ENCODE measurements around the gene ITSN1.

ITSN1 gene

GRCh38 chr21:33938381-33938780 lies 296.1 kb downstream of the ITSN1 start:
- Histone ChIP-seq H3K9me3 (ENCODE audit: insufficient read depth, low read depth, low read length) (no peaks in the 10 kb centered on the region), H3K4me3 (ENCODE audit: low read depth, low read length) (no peak overlapping the region), H3K36me3 (ENCODE audit: control insufficient read depth in 1 of 2, insufficient read depth in 2 of 2, low read length in 2 of 2) (no peaks in the 10 kb centered on the region), H4K91ac (ENCODE audit: low read depth, low read length) (no peak overlapping the region), H4K8ac (ENCODE audit: low read depth, low read length) (no peak overlapping the region), H3K27me3 (ENCODE audit: insufficient read depth, low read length) (no peaks in the 10 kb centered on the region), H3K4me1 (ENCODE audit: control insufficient read depth in 1 of 2, insufficient read depth in 2 of 2, low read length in 2 of 2) (peaks cover 0 to 7% of the 10 kb centered on the region in 2 experiments), H2BK5ac (ENCODE audit: low read depth, low read length, poor library complexity) (no peak overlapping the region), H3K27ac (ENCODE audit: low read depth, low read length) (no peak overlapping the region), H4K12ac (ENCODE audit: low read depth, low read length) (no peak overlapping the region), H3K9ac (ENCODE audit: low read length) (no peak overlapping the region), H3K23ac (ENCODE audit: low read length) (no peak overlapping the region), H3K4me2 (ENCODE audit: low read length) (no peak overlapping the region), H2AFZ (ENCODE audit: insufficient read depth, low read length, poor library complexity) (no peak overlapping the region), H3K14ac (ENCODE audit: low read length) (no peak overlapping the region), H2BK12ac (ENCODE audit: low read length) (no peak overlapping the region), H3K79me1 (ENCODE audit: low read length) (peaks cover 2% of the 10 kb centered on the region), H2BK120ac (ENCODE audit: insufficient read depth, low read length, poor library complexity) (no peak overlapping the region), H3K4ac (ENCODE audit: low read depth, low read length) (no peak overlapping the region), H3K18ac (ENCODE audit: low read length) (no peak overlapping the region), H2AK5ac (ENCODE audit: low read length) (no peak overlapping the region), H3K79me2 (ENCODE audit: control insufficient read depth, insufficient read depth, low read length, poor library complexity) (no peaks in the 10 kb centered on the region)
- DNase-seq: no peak
- WGBS (ENCODE audit: extremely low coverage, insufficient coverage, insufficient read length): no CpG with 5 or more reads among the region's 3 CpGs

- no peak overlapping the region for H4K91ac ChIP-seq (ENCODE audit: low read depth, low read length)
- H3K4me2 ChIP-seq (ENCODE audit: low read length): no peak overlapping the region
- no peak for DNase-seq
- no peak overlapping the region for H3K4ac ChIP-seq (ENCODE audit: low read depth, low read length)
- no peak overlapping the region for H2BK5ac ChIP-seq (ENCODE audit: low read depth, low read length, poor library complexity)
- no peaks in the 10 kb centered on the region for H3K36me3 ChIP-seq (ENCODE audit: control insufficient read depth in 1 of 2, insufficient read depth in 2 of 2, low read length in 2 of 2)
- H3K4me3 ChIP-seq (ENCODE audit: low read depth, low read length): no peak overlapping the region
- no peak overlapping the region for H3K14ac ChIP-seq (ENCODE audit: low read length)
- H2AFZ ChIP-seq (ENCODE audit: insufficient read depth, low read length, poor library complexity): no peak overlapping the region
- no peak overlapping the region for H2BK120ac ChIP-seq (ENCODE audit: insufficient read depth, low read length, poor library complexity)
- no peaks in the 10 kb centered on the region for H3K79me2 ChIP-seq (ENCODE audit: control insufficient read depth, insufficient read depth, low read length, poor library complexity)
- no peak overlapping the region for H4K8ac ChIP-seq (ENCODE audit: low read depth, low read length)
- H3K27me3 ChIP-seq (ENCODE audit: insufficient read depth, low read length): no peaks in the 10 kb centered on the region
- WGBS (ENCODE audit: extremely low coverage, insufficient coverage, insufficient read length): no CpG with 5 or more reads among the region's 3 CpGs
- H4K12ac ChIP-seq (ENCODE audit: low read depth, low read length): no peak overlapping the region
- no peak overlapping the region for H3K27ac ChIP-seq (ENCODE audit: low read depth, low read length)
- no peaks in the 10 kb centered on the region for H3K9me3 ChIP-seq (ENCODE audit: insufficient read depth, low read depth, low read length)
- H3K9ac ChIP-seq (ENCODE audit: low read length): no peak overlapping the region
- H2AK5ac ChIP-seq (ENCODE audit: low read length): no peak overlapping the region
- H3K4me1 ChIP-seq (ENCODE audit: control insufficient read depth in 1 of 2, insufficient read depth in 2 of 2, low read length in 2 of 2): peaks cover 0 to 7% of the 10 kb centered on the region in 2 experiments
- H2BK12ac ChIP-seq (ENCODE audit: low read length): no peak overlapping the region
- peaks cover 2% of the 10 kb centered on the region for H3K79me1 ChIP-seq (ENCODE audit: low read length)
- H3K23ac ChIP-seq (ENCODE audit: low read length): no peak overlapping the region
- H3K18ac ChIP-seq (ENCODE audit: low read length): no peak overlapping the region
Measured at GRCh38 chr21:33939226-33939625, 296.9 kb downstream of the ITSN1 start.

- no peak overlapping the region for H3K23ac ChIP-seq (ENCODE audit: low read length)
- H3K9ac ChIP-seq (ENCODE audit: low read length): no peak overlapping the region
- H3K79me2 ChIP-seq (ENCODE audit: control insufficient read depth, insufficient read depth, low read length, poor library complexity): no peaks in the 10 kb centered on the region
- no peak overlapping the region for H2BK12ac ChIP-seq (ENCODE audit: low read length)
- H3K79me1 ChIP-seq (ENCODE audit: low read length): peaks cover 2% of the 10 kb centered on the region
- H4K91ac ChIP-seq (ENCODE audit: low read depth, low read length): no peak overlapping the region
- H4K8ac ChIP-seq (ENCODE audit: low read depth, low read length): peak overlapping the region; percentile 14
- H3K27ac ChIP-seq (ENCODE audit: low read depth, low read length): no peak overlapping the region
- no peaks in the 10 kb centered on the region for H3K27me3 ChIP-seq (ENCODE audit: insufficient read depth, low read length)
- DNase-seq: no peak
- no CpG with 5 or more reads among the region's 15 CpGs for WGBS (ENCODE audit: extremely low coverage, insufficient coverage, insufficient read length)
- H2BK120ac ChIP-seq (ENCODE audit: insufficient read depth, low read length, poor library complexity): no peak overlapping the region
- no peak overlapping the region for H3K4ac ChIP-seq (ENCODE audit: low read depth, low read length)
- H3K36me3 ChIP-seq (ENCODE audit: control insufficient read depth in 1 of 2, insufficient read depth in 2 of 2, low read length in 2 of 2): no peaks in the 10 kb centered on the region
- H3K9me3 ChIP-seq (ENCODE audit: insufficient read depth, low read depth, low read length): no peaks in the 10 kb centered on the region
- H3K4me1 ChIP-seq (ENCODE audit: control insufficient read depth in 1 of 2, insufficient read depth in 2 of 2, low read length in 2 of 2): peaks cover 0 to 7% of the 10 kb centered on the region in 2 experiments
- no peak overlapping the region for H3K18ac ChIP-seq (ENCODE audit: low read length)
- H2AFZ ChIP-seq (ENCODE audit: insufficient read depth, low read length, poor library complexity): no peak overlapping the region
- no peak overlapping the region for H3K4me2 ChIP-seq (ENCODE audit: low read length)
- no peak overlapping the region for H4K12ac ChIP-seq (ENCODE audit: low read depth, low read length)
- H3K4me3 ChIP-seq (ENCODE audit: low read depth, low read length): no peak overlapping the region
- no peak overlapping the region for H3K14ac ChIP-seq (ENCODE audit: low read length)
- H2BK5ac ChIP-seq (ENCODE audit: low read depth, low read length, poor library complexity): no peak overlapping the region
- H2AK5ac ChIP-seq (ENCODE audit: low read length): no peak overlapping the region
Measured at GRCh38 chr21:33940164-33940880, 298.0 kb downstream of the ITSN1 start.

- H2BK120ac ChIP-seq (ENCODE audit: insufficient read depth, low read length, poor library complexity): peak overlapping the region; percentile 5
- DNase-seq: no peak
- H3K27ac ChIP-seq (ENCODE audit: low read depth, low read length): no peak overlapping the region
Measured at GRCh38 chr21:33940881-33941245, 298.6 kb downstream of the ITSN1 start.

More at GRCh38 chr21:33940881-33941245, 298.6 kb downstream of the ITSN1 start:
- H3K4ac ChIP-seq (ENCODE audit: low read depth, low read length): no peak overlapping the region
- WGBS (ENCODE audit: extremely low coverage, insufficient coverage, insufficient read length): no CpG with 5 or more reads among the region's 5 CpGs
- no peaks in the 10 kb centered on the region for H3K79me2 ChIP-seq (ENCODE audit: control insufficient read depth, insufficient read depth, low read length, poor library complexity)
- H3K79me1 ChIP-seq (ENCODE audit: low read length): peaks cover 2% of the 10 kb centered on the region
- H3K14ac ChIP-seq (ENCODE audit: low read length): no peak overlapping the region
- H2BK5ac ChIP-seq (ENCODE audit: low read depth, low read length, poor library complexity): no peak overlapping the region
- no peak overlapping the region for H3K18ac ChIP-seq (ENCODE audit: low read length)
- H4K12ac ChIP-seq (ENCODE audit: low read depth, low read length): no peak overlapping the region
- H3K9me3 ChIP-seq (ENCODE audit: insufficient read depth, low read depth, low read length): no peaks in the 10 kb centered on the region
- no peak overlapping the region for H3K4me3 ChIP-seq (ENCODE audit: low read depth, low read length)
- peaks cover 0 to 7% of the 10 kb centered on the region in 2 experiments for H3K4me1 ChIP-seq (ENCODE audit: control insufficient read depth in 1 of 2, insufficient read depth in 2 of 2, low read length in 2 of 2)
- H3K9ac ChIP-seq (ENCODE audit: low read length): no peak overlapping the region
- no peak overlapping the region for H2AFZ ChIP-seq (ENCODE audit: insufficient read depth, low read length, poor library complexity)
- H3K27me3 ChIP-seq (ENCODE audit: insufficient read depth, low read length): no peaks in the 10 kb centered on the region
- no peaks in the 10 kb centered on the region for H3K36me3 ChIP-seq (ENCODE audit: control insufficient read depth in 1 of 2, insufficient read depth in 2 of 2, low read length in 2 of 2)
- no peak overlapping the region for H3K23ac ChIP-seq (ENCODE audit: low read length)
- peak overlapping the region; percentile 14 for H4K8ac ChIP-seq (ENCODE audit: low read depth, low read length)
- no peak overlapping the region for H4K91ac ChIP-seq (ENCODE audit: low read depth, low read length)
- H2BK12ac ChIP-seq (ENCODE audit: low read length): peak overlapping the region; percentile 63
- no peak overlapping the region for H3K4me2 ChIP-seq (ENCODE audit: low read length)
- peak overlapping the region; percentile 11 for H2AK5ac ChIP-seq (ENCODE audit: low read length)
